Coronary artery (tissue), 2 donors: ENCODE measurements around the gene MMS22L.

Source experiments
- DNase-seq: peaks from one replicate; pipeline ENCODE4 v3.0.0-alpha.2; 2017; ENCODE audit warnings: low spot score
- H3K27ac ChIP-seq, 2 donors: fragments of 200-600 bp; sonication (generic); one replicate each; pipeline ENCODE4 v1.5.1; 2016 to 2019
- H3K4me3 ChIP-seq: fragments of 200-600 bp; sonication (generic); 2 replicates; pipeline ENCODE4 v1.5.1; 2016; ENCODE audit warnings: mild to moderate bottlenecking, moderate library complexity
- CTCF ChIP-seq: fragments of 200-600 bp; sonication (generic); IDR thresholded peaks from one replicate; pipeline ENCODE4 v1.5.1; 2019; ENCODE audit warnings: antibody characterized with exemption

MMS22L gene

GRCh38 chr6:97207383-97207782, 75.6 kb downstream of the MMS22L start:
- H3K27ac ChIP-seq: no peak overlapping the region
- no peak for DNase-seq
- H3K4me3 ChIP-seq: no peak overlapping the region
- TF ChIP-seq CTCF: no peak

- Histone ChIP-seq H3K27ac (no peak overlapping the region), H3K4me3 (no peak overlapping the region)
- TF ChIP-seq CTCF: no peak
- no peak for DNase-seq
Measured at GRCh38 chr6:97205966-97206365, 77.0 kb downstream of the MMS22L start.

- no peak overlapping the region for H3K27ac ChIP-seq
- H3K4me3 ChIP-seq: no peak overlapping the region
- no peak for DNase-seq
- TF ChIP-seq CTCF: no peak
Measured at GRCh38 chr6:97203343-97203742, 79.7 kb downstream of the MMS22L start.

GRCh38 chr6:97198046-97198565, 84.9 kb downstream of the MMS22L start:
- TF ChIP-seq CTCF: no peak
- DNase-seq: no peak
- H3K4me3 ChIP-seq: no peak overlapping the region
- H3K27ac ChIP-seq: no peak overlapping the region

GRCh38 chr6:97195117-97195516, 87.9 kb downstream of the MMS22L start:
- DNase-seq: no peak
- Histone ChIP-seq H3K27ac (no peak overlapping the region), H3K4me3 (no peak overlapping the region)

GRCh38 chr6:97189767-97190166, 93.2 kb downstream of the MMS22L start:
- no peak overlapping the region for H3K27ac ChIP-seq
- H3K4me3 ChIP-seq: no peak overlapping the region
- no peak for DNase-seq
- TF ChIP-seq CTCF: no peak

More at GRCh38 chr6:97195117-97195516, 87.9 kb downstream of the MMS22L start:
- no peak for TF ChIP-seq CTCF

- no peak for DNase-seq
- H3K27ac ChIP-seq: no peak overlapping the region
- no peak for TF ChIP-seq CTCF
- no peak overlapping the region for H3K4me3 ChIP-seq
Measured at GRCh38 chr6:97187951-97188350, 95.1 kb downstream of the MMS22L start.
